Kidney epithelial cell (primary cell): ENCODE data around the gene RFESD. TPM values are rescaled to one million over a fixed set of nuclear protein-coding genes. Genes with fewer than 3 reads are reported as not detected.

Experiments
- DNase-seq: peaks from one replicate; pipeline ENCODE4 v3.0.0-alpha.2; 2010; ENCODE audit warnings: low read depth
- H3K27me3 ChIP-seq: 2 replicates; pipeline ENCODE4 v1.6.0; 2011; ENCODE audit warnings: low read length; ENCODE audit not compliant: control insufficient read depth, insufficient read depth
- H3K36me3 ChIP-seq: 2 replicates; pipeline ENCODE4 v1.5.1; 2011; ENCODE audit warnings: low read length; ENCODE audit not compliant: control insufficient read depth, insufficient read depth
- H3K4me3 ChIP-seq: 2 replicates; pipeline ENCODE4 v1.5.1; 2011; ENCODE audit warnings: low read depth, mild to moderate bottlenecking, control low read depth, low read length
- CTCF ChIP-seq: IDR thresholded peaks from 2 replicates; pipeline ENCODE4 v1.5.1; 2011; ENCODE audit warnings: mild to moderate bottlenecking, moderate library complexity, low read length, control low read depth, inconsistent platforms; ENCODE audit not compliant: insufficient read depth, poor library complexity, severe bottlenecking
- total RNA-seq: library from RNA; depleted of rRNA; stranded (reverse); fragments of >200 nt; gene quantifications from 2 replicates; pipeline ENCODE4 v1.2.3, GENCODE V29; 2015

RFESD gene
- total RNA-seq, 1 donor from 2014 or later = 0.21 TPM

- TF ChIP-seq CTCF = no peak
- Histone ChIP-seq H3K36me3 (no peaks in the 10 kb centered on the region), H3K27me3 (no peaks in the 10 kb centered on the region), H3K4me3 (no peak overlapping the region)
- DNase-seq = no peak
These were observed 23.0 kb downstream of the RFESD start for GRCh38 chr5:95669540-95669939.

- Histone ChIP-seq H3K4me3 (no peak overlapping the region), H3K36me3 (no peaks in the 10 kb centered on the region), H3K27me3 (no peaks in the 10 kb centered on the region)
- no peak for DNase-seq
- TF ChIP-seq CTCF = no peak
These were observed 23.4 kb downstream of the RFESD start for GRCh38 chr5:95669985-95670384.

GRCh38 chr5:95670568-95670967 lies 24.0 kb downstream of the RFESD start:
- no peaks in the 10 kb centered on the region for H3K36me3 ChIP-seq
- no peak overlapping the region for H3K4me3 ChIP-seq
- no peaks in the 10 kb centered on the region for H3K27me3 ChIP-seq
- DNase-seq = no peak
- no peak for TF ChIP-seq CTCF

GRCh38 chr5:95671826-95672225 lies 25.2 kb downstream of the RFESD start:
- Histone ChIP-seq H3K36me3 (no peaks in the 10 kb centered on the region), H3K4me3 (no peak overlapping the region), H3K27me3 (no peaks in the 10 kb centered on the region)
- no peak for DNase-seq
- no peak for TF ChIP-seq CTCF

GRCh38 chr5:95672641-95673040 lies 26.1 kb downstream of the RFESD start:
- no peaks in the 10 kb centered on the region for H3K27me3 ChIP-seq
- TF ChIP-seq CTCF = no peak
- H3K4me3 ChIP-seq = no peak overlapping the region
- no peak for DNase-seq
- no peaks in the 10 kb centered on the region for H3K36me3 ChIP-seq

GRCh38 chr5:95673081-95673480 lies 26.5 kb downstream of the RFESD start:
- Histone ChIP-seq H3K4me3 (no peak overlapping the region), H3K36me3 (no peaks in the 10 kb centered on the region), H3K27me3 (no peaks in the 10 kb centered on the region)
- no peak for TF ChIP-seq CTCF
- no peak for DNase-seq
